Fibroblast of peridontal ligament (primary cell): ENCODE measurements around the gene RWDD4.
A peak's percentile ranks its signal among the peaks of the same experiment; 100 is the strongest.
"Not testable (repeated sequence)": the region's sequence is repeated elsewhere in the genome, so short reads cannot be mapped to it uniquely, and the experiment has no call there.

Experiments
- DNase-seq: peaks from one replicate; pipeline ENCODE4 v3.0.0-alpha.2; 2010; ENCODE audit errors: extremely low read depth

Gene RWDD4

GRCh38 chr4:183635741-183636140 is 23.2 kb downstream of the RWDD4 start:
- DNase-seq: no peak

GRCh38 chr4:183635321-183635720 is 23.7 kb downstream of the RWDD4 start:
- DNase-seq: no peak

DNA sequence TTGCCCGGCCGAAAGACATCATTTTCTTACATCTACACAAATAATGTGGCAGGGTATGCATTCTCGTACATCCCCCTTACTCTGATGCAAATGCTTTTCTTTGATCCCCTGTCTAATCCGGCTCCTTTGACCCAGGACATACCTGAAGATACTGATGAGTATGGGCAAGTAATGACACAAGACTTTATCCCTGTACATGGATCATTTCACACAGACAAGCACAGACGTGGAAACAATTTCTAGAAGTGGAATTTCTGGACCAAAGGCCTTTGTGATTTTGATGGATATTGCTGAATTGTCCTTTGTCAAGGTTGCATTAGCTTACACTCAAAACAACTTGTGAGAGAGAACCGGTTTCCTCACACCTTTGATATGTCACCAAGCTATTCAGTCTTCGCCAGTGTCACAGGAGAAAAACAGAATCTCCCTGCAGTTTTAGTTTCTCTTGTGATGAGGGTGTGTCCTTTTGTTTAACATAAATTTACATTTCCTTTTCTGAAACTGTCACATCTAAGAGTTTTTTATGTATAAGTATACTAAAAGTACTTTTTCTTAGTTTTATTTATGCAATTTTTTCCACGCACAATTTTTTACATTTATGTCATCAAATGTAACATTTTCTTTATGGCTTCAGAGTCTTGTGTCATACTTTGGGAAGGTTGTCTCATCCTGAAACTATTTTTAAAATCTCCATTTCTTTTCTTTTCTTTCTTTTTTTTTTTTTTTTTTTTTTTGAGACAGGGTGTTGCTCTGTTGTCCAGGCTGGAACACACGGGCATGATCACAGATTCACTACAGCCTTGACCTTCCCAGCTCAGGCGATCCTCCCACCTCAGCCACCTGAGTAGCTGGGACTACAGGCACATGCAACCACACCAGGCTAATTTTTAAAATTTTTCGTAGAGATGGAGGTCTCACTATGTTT is 25.2 kb downstream of the RWDD4 start:
- DNase-seq: peak; percentile 42

GRCh38 chr4:183632689-183633088 is 26.3 kb downstream of the RWDD4 start:
- no peak for DNase-seq

GRCh38 chr4:183631577-183632198 is 27.3 kb downstream of the RWDD4 start:
- DNase-seq: no peak

- no peak for DNase-seq
Observed at GRCh38 chr4:183627979-183628588, 30.9 kb downstream of the RWDD4 start.

GRCh38 chr4:183627286-183627685 is 31.7 kb downstream of the RWDD4 start:
- not testable (repeated sequence) for DNase-seq

GRCh38 chr4:183626168-183626567 is 32.8 kb downstream of the RWDD4 start:
- DNase-seq: no peak

GRCh38 chr4:183624548-183624947 is 34.4 kb downstream of the RWDD4 start:
- DNase-seq: no peak

- DNase-seq: no peak
Observed at GRCh38 chr4:183621875-183622274, 37.1 kb downstream of the RWDD4 start.

GRCh38 chr4:183620421-183620820 is 38.6 kb downstream of the RWDD4 start:
- no peak for DNase-seq

DNA sequence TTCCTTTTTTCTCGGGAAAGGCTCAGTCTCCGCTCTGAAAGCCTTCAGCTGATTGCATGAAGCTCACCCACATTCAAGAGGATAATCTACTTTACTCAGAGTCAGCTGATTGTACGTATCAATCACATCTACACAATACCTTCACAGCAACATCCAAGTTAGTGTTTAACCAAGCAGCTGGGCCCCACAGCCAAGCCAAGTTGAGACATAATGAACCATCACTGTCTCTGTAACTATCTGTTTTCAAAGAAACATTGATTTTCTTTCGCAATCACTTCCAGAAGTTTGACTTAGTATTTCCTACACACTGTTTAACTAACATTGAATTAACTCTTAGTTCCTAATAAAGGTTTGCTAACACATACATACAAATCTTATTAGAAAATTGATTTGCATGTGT is 40.3 kb downstream of the RWDD4 start:
- DNase-seq: peak; percentile 33

DNA sequence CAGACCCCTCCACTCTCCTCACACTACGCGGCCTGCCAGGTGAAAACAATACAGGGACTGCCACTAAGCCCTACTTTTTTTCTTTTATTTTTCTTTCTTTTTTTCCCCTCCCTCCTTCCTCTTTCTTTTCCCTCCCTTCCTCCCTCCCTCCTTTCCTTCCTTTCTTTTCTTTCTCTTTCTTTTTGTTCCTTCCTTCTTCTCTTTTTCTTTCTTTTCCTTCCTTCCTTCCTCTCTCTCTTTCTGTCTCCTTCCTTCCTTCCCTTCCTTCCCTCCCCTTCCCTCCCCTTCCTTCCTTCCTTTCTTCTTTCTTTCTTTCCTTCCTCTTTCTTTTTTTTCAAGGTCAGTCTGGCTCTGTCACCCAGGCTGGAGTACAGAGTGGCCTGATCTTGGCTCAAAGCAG is 41.9 kb downstream of the RWDD4 start:
- no peak for DNase-seq

- no peak for DNase-seq
Observed at GRCh38 chr4:183612329-183613250, 46.4 kb downstream of the RWDD4 start.

GRCh38 chr4:183611210-183611830 is 47.7 kb downstream of the RWDD4 start:
- DNase-seq: no peak

GRCh38 chr4:183610613-183611012 is 48.4 kb downstream of the RWDD4 start:
- peak; percentile 40 for DNase-seq

DNA sequence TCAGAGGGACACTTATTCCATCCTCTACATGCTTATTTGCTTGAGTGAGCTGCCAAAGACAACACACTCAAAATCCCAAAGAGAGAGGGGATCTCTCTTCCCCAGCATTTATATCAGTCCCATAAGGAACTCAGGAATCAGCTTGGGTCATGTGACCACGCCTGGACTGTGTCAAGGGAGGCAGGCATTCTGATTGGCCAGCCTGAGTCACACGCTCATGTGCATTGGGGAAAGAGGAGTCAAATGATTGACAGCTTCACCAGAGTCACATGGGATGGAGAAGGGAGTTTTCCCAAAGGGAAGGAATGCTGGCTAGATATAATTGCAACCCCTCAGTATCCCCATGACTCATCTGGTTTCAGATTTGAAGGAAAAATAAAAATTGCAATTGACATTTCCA is 49.0 kb downstream of the RWDD4 start:
- DNase-seq: peak; percentile 78

GRCh38 chr4:183609151-183609550 is 49.8 kb downstream of the RWDD4 start:
- DNase-seq: no peak

DNA sequence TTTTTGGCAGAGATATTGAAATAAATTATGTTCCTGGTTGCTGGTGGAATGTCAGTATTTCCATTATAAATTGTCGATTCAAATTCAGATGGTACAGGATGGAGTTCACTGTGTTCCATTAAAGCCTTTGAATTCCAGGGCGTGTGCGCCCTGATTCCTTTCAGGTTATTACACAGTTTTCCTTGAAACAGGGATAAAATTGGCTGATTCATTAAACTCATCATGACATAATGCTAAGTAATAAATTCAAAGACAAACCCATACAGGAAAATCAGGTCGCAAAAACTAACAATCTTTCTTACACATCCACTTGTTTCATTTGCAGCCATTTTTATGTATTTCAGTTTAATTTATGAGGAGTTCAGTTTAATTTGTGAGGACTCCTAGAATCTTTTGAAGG is 51.1 kb downstream of the RWDD4 start:
- no peak for DNase-seq

GRCh38 chr4:183602557-183603027 is 56.4 kb downstream of the RWDD4 start:
- DNase-seq: peak; percentile 51

GRCh38 chr4:183601381-183601780 is 57.6 kb downstream of the RWDD4 start:
- no peak for DNase-seq
